IMR-90 (cell line): ENCODE measurements around the gene SPHK1. TPM values are rescaled to one million over a fixed set of nuclear protein-coding genes. Genes with fewer than 3 reads are reported as not detected.

Experiments
- ATAC-seq: fragments of 200-7000 bp; cut with Tn5 transposase; 2 replicates; pipeline ENCODE4 v1.9.1; 2020; ENCODE audit warnings: low read depth, mild to moderate bottlenecking, moderate library complexity
- BruUV-seq: library from RNA; stranded (reverse); fragments of 400-500 nt; replicated peaks from 2 replicates; lab custom pipeline; 2021; lab: Mats Ljungman, UMichigan
- CTCF ChIA-PET: fragments of 300-600 bp; formaldehyde crosslinking; extraction: SDS; loops from one replicate; lab custom pipeline; 2021; ENCODE audit warnings: antibody characterized with exemption; lab: Yijun Ruan, JAX
- POLR2A ChIA-PET: fragments of 300-600 bp; sonication (Branson Sonifier 250); formaldehyde crosslinking; loops from one replicate; lab custom pipeline; 2022; ENCODE audit warnings: antibody characterized with exemption; ENCODE audit not compliant: unreplicated experiment; lab: Charles Lee
- DNase-seq: peaks from one replicate; pipeline ENCODE4 v3.0.0; 2013
- H2AFZ ChIP-seq: replicated peaks from 2 replicates; pipeline ENCODE3; 2013; ENCODE audit warnings: low read length, mild to moderate bottlenecking; ENCODE audit not compliant: poor library complexity
- H2AK5ac ChIP-seq: 2 replicates; pipeline ENCODE4 v1.6.1; 2013; ENCODE audit warnings: low read depth, low read length, inconsistent platforms
- H2AK9ac ChIP-seq: replicated peaks from 2 replicates; pipeline ENCODE3; 2013; ENCODE audit warnings: mild to moderate bottlenecking, low read depth, low read length, moderate library complexity; ENCODE audit not compliant: poor library complexity
- H2BK120ac ChIP-seq: 2 replicates; pipeline ENCODE4 v1.6.1; 2013; ENCODE audit warnings: low read depth, low read length, inconsistent platforms
- H2BK15ac ChIP-seq: 3 replicates; pipeline ENCODE4 v1.6.1; 2013; ENCODE audit warnings: low read depth, low read length, inconsistent platforms
- H2BK20ac ChIP-seq: 2 replicates; pipeline ENCODE4 v1.6.1; 2013; ENCODE audit warnings: low read depth, mild to moderate bottlenecking, inconsistent platforms, low read length, moderate library complexity
- H2BK5ac ChIP-seq: 2 replicates; pipeline ENCODE4 v1.6.1; 2013; ENCODE audit warnings: mild to moderate bottlenecking, low read depth, low read length, inconsistent platforms; ENCODE audit not compliant: poor library complexity, severe bottlenecking
- H3K14ac ChIP-seq: replicated peaks from 2 replicates; pipeline ENCODE4 v1.6.1; 2013; ENCODE audit warnings: low read depth, low read length, inconsistent platforms
- H3K18ac ChIP-seq: 2 replicates; pipeline ENCODE4 v1.6.1; 2013; ENCODE audit warnings: low read depth, low read length, control low read depth
- H3K23ac ChIP-seq: 2 replicates; pipeline ENCODE4 v1.6.1; 2013; ENCODE audit warnings: low read depth, low read length, inconsistent platforms
- H3K27ac ChIP-seq: 2 replicates; pipeline ENCODE4 v1.5.1; 2013; ENCODE audit warnings: mild to moderate bottlenecking, control low read depth, low read length; ENCODE audit not compliant: insufficient read depth
- H3K27me3 ChIP-seq: 2 replicates; pipeline ENCODE4 v1.6.1; 2013; ENCODE audit warnings: low read length; ENCODE audit not compliant: control insufficient read depth, insufficient read depth
- H3K36me3 ChIP-seq: 2 replicates; pipeline ENCODE4 v1.6.1; 2013; ENCODE audit warnings: low read length, mixed read lengths; ENCODE audit not compliant: control insufficient read depth, insufficient read depth
- H3K4ac ChIP-seq: 2 replicates; pipeline ENCODE4 v1.6.1; 2013; ENCODE audit warnings: low read depth, low read length, inconsistent platforms
- H3K4me1 ChIP-seq: 2 replicates; pipeline ENCODE4 v1.6.1; 2013; ENCODE audit warnings: low read length, mixed read lengths; ENCODE audit not compliant: control insufficient read depth, insufficient read depth
- H3K4me2 ChIP-seq: 2 replicates; pipeline ENCODE4 v1.6.1; 2013; ENCODE audit warnings: low read depth, mild to moderate bottlenecking, control low read depth, low read length, moderate library complexity
- H3K4me3 ChIP-seq: 2 replicates; pipeline ENCODE4 v1.5.1; 2013; ENCODE audit warnings: low read depth, mild to moderate bottlenecking, control low read depth, low read length, moderate library complexity; ENCODE audit not compliant: insufficient read depth
- H3K56ac ChIP-seq: 2 replicates; pipeline ENCODE4 v1.6.1; 2013; ENCODE audit warnings: low read length, inconsistent platforms; ENCODE audit not compliant: insufficient read depth; ENCODE audit errors: extremely low read depth
- H3K79me1 ChIP-seq, 2 experiments: 2 replicates each; pipeline ENCODE4 v1.6.1; 2013; ENCODE audit warnings: low read length in 2 of 2, inconsistent platforms in 1 of 2, low read depth in 1 of 2
- H3K9ac ChIP-seq: 2 replicates; pipeline ENCODE4 v1.6.1; 2013; ENCODE audit warnings: low read depth, low read length, control low read depth
- H3K9me1 ChIP-seq: 2 replicates; pipeline ENCODE4 v1.6.1; 2013; ENCODE audit warnings: low read length, inconsistent platforms; ENCODE audit not compliant: insufficient read depth
- H3K9me3 ChIP-seq: 2 replicates; pipeline ENCODE4 v1.6.1; 2013; ENCODE audit warnings: low read length; ENCODE audit not compliant: control insufficient read depth, insufficient read depth
- H4K20me1 ChIP-seq: 2 replicates; pipeline ENCODE4 v1.6.1; 2013; ENCODE audit warnings: low read length, inconsistent platforms; ENCODE audit not compliant: insufficient read depth
- H4K5ac ChIP-seq: 2 replicates; pipeline ENCODE4 v1.6.1; 2013; ENCODE audit warnings: mild to moderate bottlenecking, low read depth, low read length, control low read depth
- H4K8ac ChIP-seq, 2 experiments: 2 replicates each; pipeline ENCODE4 v1.6.1; 2013; ENCODE audit warnings: low read depth in 2 of 2, low read length in 2 of 2, control low read depth in 1 of 2, inconsistent platforms in 1 of 2
- H4K91ac ChIP-seq: 2 replicates; pipeline ENCODE4 v1.6.1; 2013; ENCODE audit warnings: low read depth, low read length, inconsistent platforms; ENCODE audit not compliant: insufficient read depth
- BHLHE40 ChIP-seq: fragments of 150-350 bp; IDR thresholded peaks from 2 replicates; pipeline ENCODE4 v1.6.1; 2016; ENCODE audit warnings: mild to moderate bottlenecking, low read depth, low read length
- CEBPB ChIP-seq: IDR thresholded peaks from 2 replicates; pipeline ENCODE4 v1.6.1; 2012; ENCODE audit warnings: low read depth, low read length, improper control_type of control experiment
- CHD1 ChIP-seq: IDR thresholded peaks from 2 replicates; pipeline ENCODE4 v1.6.1; 2012; ENCODE audit warnings: low read depth, low read length, improper control_type of control experiment
- FOS ChIP-seq: fragments of 150-350 bp; IDR thresholded peaks from 2 replicates; pipeline ENCODE4 v1.6.1; 2016; ENCODE audit warnings: low read depth, low read length
- MAFK ChIP-seq: IDR thresholded peaks from 2 replicates; pipeline ENCODE4 v1.6.1; 2012; ENCODE audit warnings: low read depth, low read length, improper control_type of control experiment
- MXI1 ChIP-seq: IDR thresholded peaks from 2 replicates; pipeline ENCODE4 v1.6.1; 2012; ENCODE audit warnings: low read depth, mild to moderate bottlenecking, low read length, moderate library complexity, borderline replicate concordance
- NFE2L2 ChIP-seq: fragments of 150-350 bp; IDR thresholded peaks from 2 replicates; pipeline ENCODE4 v1.6.1; 2016; ENCODE audit warnings: low read depth, mild to moderate bottlenecking, low read length
- POLR2A ChIP-seq: IDR thresholded peaks from 2 replicates; pipeline ENCODE4 v1.6.1; 2012; ENCODE audit warnings: mild to moderate bottlenecking, low read depth, low read length
- RAD21 ChIP-seq: IDR thresholded peaks from 2 replicates; pipeline ENCODE4 v1.6.1; 2012; ENCODE audit warnings: low read length, improper control_type of control experiment
- RCOR1 ChIP-seq: IDR thresholded peaks from 2 replicates; pipeline ENCODE4 v1.6.1; 2012; ENCODE audit warnings: mild to moderate bottlenecking, low read length, improper control_type of control experiment; ENCODE audit not compliant: insufficient replicate concordance
- RFX5 ChIP-seq: IDR thresholded peaks from 2 replicates; pipeline ENCODE4 v1.8.0; 2012; ENCODE audit warnings: low read depth, mild to moderate bottlenecking, low read length, moderate library complexity
- WGBS, 2 experiments: methylation state at CpG; one replicate each; pipeline versions ENCODE4 v1.1.5 to v1.1.7; 2013; ENCODE audit warnings: missing lambda C conversion rate in 2 of 2; ENCODE audit not compliant: insufficient read length in 1 of 2; ENCODE audit errors: extremely low coverage in 2 of 2; 5-methylcytosine and 5-hydroxymethylcytosine counted together
- dilution Hi-C: fragments of 300-500 bp; cut with HindIII; formaldehyde crosslinking; loops from one replicate; pipeline ENCODE4 v1.14.3; 2018; ENCODE audit warnings: low sequenced_read_pairs; ENCODE audit not compliant: unreplicated experiment
- in situ Hi-C: fragments of 300-500 bp; cut with MboI; formaldehyde crosslinking; loops from 3 replicates; pipeline ENCODE4 v1.14.3; 2019; ENCODE audit warnings: low sequenced_read_pairs, inconsistent platforms, mixed read lengths
- intact Hi-C: fragments of 100-400 bp; cut with micrococcal nuclease; formaldehyde crosslinking; loops from 2 replicates; pipeline ENCODE4 v1.10.0; 2022
- polyA plus RNA-seq, 3 experiments: library from polyadenylated mRNA; depleted of rRNA; stranded (reverse); fragments of >200 nt; gene quantifications; 2 replicates each; pipeline ENCODE4 v1.2.3, GENCODE V29; 2012; ENCODE audit warnings: low replicate concordance in 1 of 3
- total RNA-seq: library from RNA; depleted of rRNA; stranded (reverse); fragments of >200 nt; gene quantifications from 2 replicates; pipeline ENCODE4 v1.2.3, GENCODE V29; 2012
- TF ChIP-seq, protein P1 (sequence below): fragments of 150-350 bp; IDR thresholded peaks from 2 replicates; pipeline ENCODE4 v1.6.1; 2016; ENCODE audit warnings: low read depth, mild to moderate bottlenecking, low read length, moderate library complexity, borderline replicate concordance
- TF ChIP-seq, protein P2 (sequence below): conservative IDR thresholded peaks from 2 replicates; pipeline ENCODE4 v1.5.1; 2012; ENCODE audit warnings: mild to moderate bottlenecking, low read depth, low read length, improper control_type of control experiment
- TF ChIP-seq, protein P3 (sequence below): fragments of 150-350 bp; IDR thresholded peaks from 2 replicates; pipeline ENCODE4 v1.6.1; 2017; ENCODE audit warnings: mild to moderate bottlenecking, antibody characterized with exemption, low read length, low read depth

Gene SPHK1
- total and polyA plus RNA-seq, 2 of the 4 experiments (the other 2 are of a cell fraction) = 44.4 to 82.7 TPM

- no peak for ATAC-seq
- dilution Hi-C loops = no loop called here
- H3K18ac ChIP-seq = no peak overlapping the region
- H3K4me1 ChIP-seq = peaks cover 7% of the 10 kb centered on the region; the same call in 1 of the 2 replicates
- H2AK5ac ChIP-seq = no peak overlapping the region
- H3K14ac ChIP-seq = no peak overlapping the region
- H4K91ac ChIP-seq = no peak overlapping the region
- no peak overlapping the region for H3K9ac ChIP-seq
- H2BK120ac ChIP-seq = no peak overlapping the region
- DNase-seq = no peak
- WGBS, 2 experiments = 93% methylated on average over 5 of the region's 6 CpGs; no CpG with 5 or more reads in 1 of the 2 experiments
- no peak overlapping the region for H2BK5ac ChIP-seq
- in situ Hi-C loops = loop anchor here (5.0 to 10.0 kb wide), 2 partner anchors 53 to 101 kb away; partner anchors contain the start of gene RHBDF2
- no peak overlapping the region for H2BK20ac ChIP-seq
- H3K9me1 ChIP-seq = peaks cover 11% of the 10 kb centered on the region
- TF ChIP-seq BHLHE40 (no peak), CHD1 (no peak), NFE2L2 (no peak), CEBPB (no peak), MXI1 (no peak), FOS (no peak), RCOR1 (no peak), MAFK (no peak), RAD21 (no peak), POLR2A (no peak), RFX5 (no peak)
- TF ChIP-seq, protein P1, sequence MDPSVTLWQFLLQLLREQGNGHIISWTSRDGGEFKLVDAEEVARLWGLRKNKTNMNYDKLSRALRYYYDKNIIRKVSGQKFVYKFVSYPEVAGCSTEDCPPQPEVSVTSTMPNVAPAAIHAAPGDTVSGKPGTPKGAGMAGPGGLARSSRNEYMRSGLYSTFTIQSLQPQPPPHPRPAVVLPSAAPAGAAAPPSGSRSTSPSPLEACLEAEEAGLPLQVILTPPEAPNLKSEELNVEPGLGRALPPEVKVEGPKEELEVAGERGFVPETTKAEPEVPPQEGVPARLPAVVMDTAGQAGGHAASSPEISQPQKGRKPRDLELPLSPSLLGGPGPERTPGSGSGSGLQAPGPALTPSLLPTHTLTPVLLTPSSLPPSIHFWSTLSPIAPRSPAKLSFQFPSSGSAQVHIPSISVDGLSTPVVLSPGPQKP = no peak
- TF ChIP-seq, protein P2, sequence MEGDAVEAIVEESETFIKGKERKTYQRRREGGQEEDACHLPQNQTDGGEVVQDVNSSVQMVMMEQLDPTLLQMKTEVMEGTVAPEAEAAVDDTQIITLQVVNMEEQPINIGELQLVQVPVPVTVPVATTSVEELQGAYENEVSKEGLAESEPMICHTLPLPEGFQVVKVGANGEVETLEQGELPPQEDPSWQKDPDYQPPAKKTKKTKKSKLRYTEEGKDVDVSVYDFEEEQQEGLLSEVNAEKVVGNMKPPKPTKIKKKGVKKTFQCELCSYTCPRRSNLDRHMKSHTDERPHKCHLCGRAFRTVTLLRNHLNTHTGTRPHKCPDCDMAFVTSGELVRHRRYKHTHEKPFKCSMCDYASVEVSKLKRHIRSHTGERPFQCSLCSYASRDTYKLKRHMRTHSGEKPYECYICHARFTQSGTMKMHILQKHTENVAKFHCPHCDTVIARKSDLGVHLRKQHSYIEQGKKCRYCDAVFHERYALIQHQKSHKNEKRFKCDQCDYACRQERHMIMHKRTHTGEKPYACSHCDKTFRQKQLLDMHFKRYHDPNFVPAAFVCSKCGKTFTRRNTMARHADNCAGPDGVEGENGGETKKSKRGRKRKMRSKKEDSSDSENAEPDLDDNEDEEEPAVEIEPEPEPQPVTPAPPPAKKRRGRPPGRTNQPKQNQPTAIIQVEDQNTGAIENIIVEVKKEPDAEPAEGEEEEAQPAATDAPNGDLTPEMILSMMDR = no peak
- TF ChIP-seq, protein P3, sequence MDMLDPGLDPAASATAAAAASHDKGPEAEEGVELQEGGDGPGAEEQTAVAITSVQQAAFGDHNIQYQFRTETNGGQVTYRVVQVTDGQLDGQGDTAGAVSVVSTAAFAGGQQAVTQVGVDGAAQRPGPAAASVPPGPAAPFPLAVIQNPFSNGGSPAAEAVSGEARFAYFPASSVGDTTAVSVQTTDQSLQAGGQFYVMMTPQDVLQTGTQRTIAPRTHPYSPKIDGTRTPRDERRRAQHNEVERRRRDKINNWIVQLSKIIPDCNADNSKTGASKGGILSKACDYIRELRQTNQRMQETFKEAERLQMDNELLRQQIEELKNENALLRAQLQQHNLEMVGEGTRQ = no peak
- H3K56ac ChIP-seq = no peak overlapping the region
- H4K20me1 ChIP-seq = peaks cover 34% of the 10 kb centered on the region
- CTCF ChIA-PET = interaction anchor here (1.0 kb wide), 1 partner anchor 55 kb away, joined by 3 read pairs; no protein-coding TSS in a partner anchor
- no peak overlapping the region for H2AK9ac ChIP-seq
- no peak overlapping the region for H3K4me2 ChIP-seq
- intact Hi-C loops = no loop called here
- H3K23ac ChIP-seq = no peak overlapping the region
- no peak overlapping the region for H3K4ac ChIP-seq
- no peak overlapping the region for H4K5ac ChIP-seq
- H3K27ac ChIP-seq = no peak overlapping the region
- H2AFZ ChIP-seq = no peak overlapping the region
- H3K79me1 ChIP-seq = peaks cover 17 to 50% of the 10 kb centered on the region in 2 experiments; a peak in 3 of 4 replicates
- no peak overlapping the region for H2BK15ac ChIP-seq
- H3K36me3 ChIP-seq = peaks cover 46% of the 10 kb centered on the region
- POLR2A ChIA-PET = interaction anchor here (0.5 kb wide), 1 partner anchor 41 kb away, joined by 3 read pairs; no protein-coding TSS in a partner anchor
- no peak overlapping the region for H3K4me3 ChIP-seq
- BruUV-seq = no TSS peak
- H4K8ac ChIP-seq = no peak overlapping the region
- no peaks in the 10 kb centered on the region for H3K27me3 ChIP-seq
- H3K9me3 ChIP-seq = no peaks in the 10 kb centered on the region
These were observed 19.8 kb downstream of the SPHK1 start for GRCh38 chr17:76404256-76404655.
